Lung (tissue), 12 donors: ENCODE results near the gene VAMP5. TPM values are rescaled to one million over a fixed set of nuclear protein-coding genes. Genes with fewer than 3 reads are reported as not detected.

Experiments
- ATAC-seq: fragments of 200-7000 bp; cut with Tn5 transposase; one replicate; pipeline ENCODE4 v1.9.1; 2020; ENCODE audit warnings: moderate number of reproducible peaks; ENCODE audit not compliant: insufficient read depth, low FRiP score
- DNase-seq, 3 donors: peaks; one replicate each; pipeline ENCODE4 v3.0.0-alpha.2; 2013 to 2017
- H3K27ac ChIP-seq, 2 donors: one replicate each; pipeline ENCODE4 v1.5.1; 2013; ENCODE audit warnings: mild to moderate bottlenecking in 2 of 2, moderate library complexity in 2 of 2, control low read depth in 1 of 2, inconsistent platforms in 1 of 2, low read depth in 1 of 2, low read length in 1 of 2
- H3K27me3 ChIP-seq, 3 donors: one replicate each; pipeline ENCODE4 v1.5.1; 2013; ENCODE audit warnings: low read length in 2 of 3; ENCODE audit not compliant: control insufficient read depth in 3 of 3, insufficient read depth in 3 of 3
- H3K36me3 ChIP-seq, 4 donors: one replicate each; pipeline ENCODE4 v1.5.1; 2013; ENCODE audit warnings: low read length in 4 of 4, mild to moderate bottlenecking in 1 of 4, moderate library complexity in 1 of 4; ENCODE audit not compliant: control insufficient read depth in 4 of 4, insufficient read depth in 4 of 4
- H3K4me1 ChIP-seq, 5 donors: one replicate each; pipeline ENCODE4 v1.5.1; 2013; ENCODE audit warnings: low read length in 5 of 5, mild to moderate bottlenecking in 2 of 5, moderate library complexity in 1 of 5; ENCODE audit not compliant: control insufficient read depth in 5 of 5, insufficient read depth in 5 of 5
- H3K4me3 ChIP-seq: one replicate; pipeline ENCODE4 v1.5.1; 2013; ENCODE audit warnings: mild to moderate bottlenecking, control low read depth, moderate library complexity
- H3K9ac ChIP-seq, 2 donors: one replicate each; pipeline ENCODE4 v1.5.1; 2013; ENCODE audit warnings: low read length in 2 of 2, control low read depth in 1 of 2; ENCODE audit not compliant: insufficient read depth in 1 of 2
- H3K9me3 ChIP-seq, 4 donors: one replicate each; pipeline ENCODE4 v1.5.1; 2013; ENCODE audit warnings: low read length in 3 of 4, mild to moderate bottlenecking in 1 of 4, moderate library complexity in 1 of 4; ENCODE audit not compliant: control insufficient read depth in 4 of 4, insufficient read depth in 3 of 4
- CTCF ChIP-seq: IDR thresholded peaks from 2 replicates; pipeline ENCODE4 v1.5.1; 2012; ENCODE audit warnings: mild to moderate bottlenecking; ENCODE audit errors: control extremely low read depth, extremely low read depth
- WGBS, 2 donors: extraction: QIAGEN DNeasy Blood & Tissue Kit; methylation state at CpG; one replicate each; pipeline ENCODE4 v1.1.7; 2013; 5-methylcytosine and 5-hydroxymethylcytosine counted together
- polyA plus RNA-seq, 2 donors: library from polyadenylated mRNA; stranded (reverse); fragments of 200-250 nt; gene quantifications; one replicate each; pipeline ENCODE4 v1.2.1, GENCODE V29; 2013
- total RNA-seq, 2 donors: library from RNA; depleted of rRNA in 1 of 2; stranded (reverse); fragments of >200 nt in 1 of 2; gene quantifications; one replicate each; pipeline ENCODE4 v1.2.1, GENCODE V29; 2014 to 2021
- donor health status: control.
- donor health status: control.
- donor health status: Bipolar disorder and iron deficiency.
- donor health status: healthy.
- donor health status: DM: yes; HTN: yes; CAD: no.

The VAMP5 gene
- total and polyA plus RNA-seq, 4 donors = 18.5 to 165 (median 73.0) TPM

- no peaks in the 10 kb centered on the region for H3K9me3 ChIP-seq
- 84% methylated on average over 14 of the region's 14 CpGs for WGBS, 2 donors
- TF ChIP-seq CTCF = no peak
- H3K27me3 ChIP-seq = no peaks in the 10 kb centered on the region
- no peak overlapping the region for H3K4me3 ChIP-seq
- no peak overlapping the region for H3K9ac ChIP-seq
- H3K4me1 ChIP-seq = peaks cover 7 to 25% (median 18%) of the 10 kb centered on the region in 5 donors
- peaks cover 0 to 33% (median 12%) of the 10 kb centered on the region in 4 donors for H3K36me3 ChIP-seq
- H3K27ac ChIP-seq = no peak overlapping the region
- DNase-seq (no peak), ATAC-seq (no peak)
Observed at GRCh38 chr2:85598594-85599340, 14.5 kb downstream of the VAMP5 start.

GRCh38 chr2:85599468-85600234 lies 15.4 kb downstream of the VAMP5 start:
- 78 to 80% methylated on average over 17 of the region's 17 CpGs for WGBS, 2 donors
- H3K4me1 ChIP-seq = peaks cover 9 to 26% (median 21%) of the 10 kb centered on the region in 5 donors

GRCh38 chr2:85600235-85600575 lies 16.0 kb downstream of the VAMP5 start:
- H3K4me1 ChIP-seq = peaks cover 12 to 27% (median 23%) of the 10 kb centered on the region in 5 donors
- peak overlapping the region in 1 of 2 donors; percentile 7 for H3K27ac ChIP-seq
- no peak overlapping the region for H3K9ac ChIP-seq
- TF ChIP-seq CTCF = no peak
- H3K9me3 ChIP-seq = no peaks in the 10 kb centered on the region
- WGBS, 2 donors = 91 to 98% methylated on average over 3 of the region's 3 CpGs
- DNase-seq (no peak), ATAC-seq (no peak)
- H3K36me3 ChIP-seq = peaks cover 0 to 33% (median 12%) of the 10 kb centered on the region in 4 donors
- no peak overlapping the region for H3K4me3 ChIP-seq
- no peaks in the 10 kb centered on the region for H3K27me3 ChIP-seq

More at GRCh38 chr2:85599468-85600234, 15.4 kb downstream of the VAMP5 start:
- H3K4me3 ChIP-seq = no peak overlapping the region
- no peaks in the 10 kb centered on the region for H3K9me3 ChIP-seq
- DNase-seq = no peak
- no peak overlapping the region for H3K27ac ChIP-seq
- TF ChIP-seq CTCF = no peak
- peaks cover 0 to 33% (median 12%) of the 10 kb centered on the region in 4 donors for H3K36me3 ChIP-seq
- no peaks in the 10 kb centered on the region for H3K27me3 ChIP-seq
- no peak overlapping the region for H3K9ac ChIP-seq
- ATAC-seq = no peak
